Activated T-helper 2 cell treated with anti-CD3 and anti-CD28 coated beads, Interferon-gamma antibody, Interleukin-2, Interleukin-4, amounts not matched to agents 10 μg/mL and 5 μg/mL and 100 μg/mL, durations not matched to agents 14 hours and 24 hours and 36 hours (primary cell): Measurements from ENCODE around the gene RSU1. TPM values are rescaled to one million over a fixed set of nuclear protein-coding genes. Genes with fewer than 3 reads are reported as not detected.
A peak's percentile ranks its signal among the peaks of the same experiment; 100 is the strongest.

ENCODE experiments used
- DNase-seq: peaks from one replicate; pipeline ENCODE4 v3.0.0; 2021; ENCODE audit warnings: low spot score
- H3K27ac Mint-ChIP-seq: one replicate; pipeline ENCODE4 v1.8.0; 2021; ENCODE audit warnings: mixed read lengths
- H3K27me3 Mint-ChIP-seq: one replicate; pipeline ENCODE4 v1.8.0; 2021; ENCODE audit warnings: low read depth, mixed read lengths
- H3K36me3 Mint-ChIP-seq: one replicate; pipeline ENCODE4 v1.8.0; 2021; ENCODE audit warnings: low read depth, mixed read lengths
- H3K4me1 Mint-ChIP-seq: one replicate; pipeline ENCODE4 v1.8.0; 2021; ENCODE audit warnings: low read depth, mixed read lengths
- H3K4me3 Mint-ChIP-seq: one replicate; pipeline ENCODE4 v1.8.0; 2021; ENCODE audit warnings: low read depth, mild to moderate bottlenecking, moderate library complexity, mixed read lengths
- H3K9me3 Mint-ChIP-seq: one replicate; pipeline ENCODE4 v1.8.0; 2021; ENCODE audit warnings: mixed read lengths
- intact Hi-C: fragments of 100-400 bp; cut with micrococcal nuclease; formaldehyde crosslinking; loops from one replicate; pipeline ENCODE4 v1.15.1; 2023
- total RNA-seq: library from RNA; stranded (reverse); gene quantifications from 2 replicates; pipeline ENCODE4 v1.2.3, GENCODE V29; 2022

The RSU1 gene
- total RNA-seq, 1 donor from 2014 or later: 49.1 TPM

DNA sequence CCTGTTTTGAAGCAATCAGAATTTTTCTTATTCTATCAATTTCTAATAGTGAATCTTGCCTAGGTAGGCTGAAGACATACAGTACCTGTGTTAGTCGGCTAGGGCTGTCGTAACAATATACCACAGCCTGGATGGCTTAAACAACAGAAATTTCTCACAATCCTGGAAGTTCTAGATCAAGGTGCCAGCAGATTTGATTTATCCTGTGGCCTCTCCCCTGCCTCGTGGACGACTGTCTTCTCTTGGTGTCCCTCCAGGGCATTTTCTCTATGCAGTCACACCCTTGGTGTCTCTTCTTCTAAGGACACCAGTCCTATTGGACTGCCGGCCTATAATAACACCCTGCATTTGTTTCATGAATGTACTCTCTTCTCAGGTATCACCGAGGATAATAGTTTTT is 1.8 kb upstream of the RSU1 start:
- peak overlapping the region; percentile 24 for H3K4me3 Mint-ChIP-seq
- H3K9me3 Mint-ChIP-seq: peaks cover 25% of the 10 kb centered on the region
- intact Hi-C loops: loop anchor here (5.0 to 10.0 kb wide), 2 partner anchors 917 to 1836 kb away; partner anchors contain the start of genes ARL5B and NSUN6

DNA sequence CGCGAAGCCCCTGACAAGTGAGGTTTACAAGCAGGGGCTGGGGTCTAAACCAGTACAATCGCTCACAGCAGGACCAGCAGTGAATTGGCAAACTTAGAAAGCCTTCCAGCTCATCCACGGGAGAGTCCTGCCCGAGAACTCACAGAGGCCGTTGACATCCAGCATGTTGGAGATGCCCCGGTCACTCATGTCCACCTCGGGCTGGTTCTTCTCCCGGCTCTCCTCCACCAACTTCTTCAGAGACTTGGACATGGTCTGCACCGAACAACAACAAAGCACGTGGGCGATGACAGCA is 447 bp downstream of the RSU1 start:
- Mint-ChIP-seq H3K27ac (peak overlapping the region; percentile 79), H3K36me3 (peaks cover 20% of the 10 kb centered on the region), H3K27me3 (peaks cover 10% of the 10 kb centered on the region), H3K9me3 (peaks cover 9% of the 10 kb centered on the region), H3K4me1 (peaks cover 29% of the 10 kb centered on the region), H3K4me3 (peak overlapping the region; percentile 93)
- intact Hi-C loops: loop anchor here (1.0 to 10.0 kb wide), 9 partner anchors 37 to 1838 kb away; partner anchors contain the start of genes ARL5B, MINDY3, NSUN6 and STAM
- no peak for DNase-seq

More for the DNA sequence above, 1.8 kb upstream of the RSU1 start:
- peaks cover 10% of the 10 kb centered on the region for H3K27me3 Mint-ChIP-seq
- H3K27ac Mint-ChIP-seq: no peak overlapping the region
- H3K36me3 Mint-ChIP-seq: peaks cover 21% of the 10 kb centered on the region
- DNase-seq: no peak
- peaks cover 25% of the 10 kb centered on the region for H3K4me1 Mint-ChIP-seq

DNA sequence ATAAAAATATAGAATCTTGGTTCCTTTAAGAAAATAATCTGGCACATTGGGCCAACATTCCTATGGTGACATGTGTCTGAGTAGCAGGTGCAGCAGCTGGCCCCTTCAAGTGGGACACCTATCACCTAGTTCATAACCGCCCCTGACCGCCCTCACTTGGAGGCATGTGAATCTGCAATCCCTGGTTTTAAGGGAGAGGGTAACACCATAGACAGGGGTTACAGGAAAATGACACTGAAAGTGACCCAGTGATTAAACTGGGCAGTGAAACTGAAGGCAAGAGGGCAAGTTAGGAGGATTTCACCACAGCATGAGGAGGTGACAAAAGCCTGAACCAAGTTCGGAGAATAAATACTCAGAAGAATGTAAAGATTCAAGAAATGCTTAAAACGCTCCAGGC is 1.1 kb downstream of the RSU1 start:
- no peak for DNase-seq
- Mint-ChIP-seq H3K36me3 (peaks cover 21% of the 10 kb centered on the region), H3K9me3 (peaks cover 5% of the 10 kb centered on the region), H3K4me1 (peaks cover 32% of the 10 kb centered on the region), H3K4me3 (peak overlapping the region; percentile 93), H3K27me3 (peaks cover 10% of the 10 kb centered on the region), H3K27ac (peak overlapping the region; percentile 32)
- intact Hi-C loops: loop anchor here (5.0 to 10.0 kb wide), 2 partner anchors 914 to 1839 kb away; partner anchors contain the start of genes ARL5B and NSUN6

DNA sequence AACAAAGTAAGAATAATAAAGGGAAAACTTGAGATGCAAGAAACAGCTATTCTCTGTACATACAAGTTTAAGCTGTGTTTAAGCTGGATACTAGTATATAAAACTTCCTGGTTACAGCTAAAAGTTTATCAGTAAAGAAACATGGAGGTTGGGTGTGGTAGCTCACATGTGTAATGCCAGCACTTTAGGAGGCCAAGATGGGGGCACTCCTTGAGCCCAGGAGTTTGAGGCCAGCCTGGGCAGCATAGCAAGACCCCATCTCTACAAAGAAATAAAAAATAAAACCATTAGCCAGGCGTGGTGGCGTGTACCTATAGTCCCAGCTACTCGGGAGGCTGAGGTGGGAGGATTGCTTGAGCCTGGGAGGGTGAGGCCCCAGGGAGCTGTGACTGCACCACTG is 3.2 kb downstream of the RSU1 start:
- H3K4me3 Mint-ChIP-seq: no peak overlapping the region
- peaks cover 31% of the 10 kb centered on the region for H3K4me1 Mint-ChIP-seq

DNA sequence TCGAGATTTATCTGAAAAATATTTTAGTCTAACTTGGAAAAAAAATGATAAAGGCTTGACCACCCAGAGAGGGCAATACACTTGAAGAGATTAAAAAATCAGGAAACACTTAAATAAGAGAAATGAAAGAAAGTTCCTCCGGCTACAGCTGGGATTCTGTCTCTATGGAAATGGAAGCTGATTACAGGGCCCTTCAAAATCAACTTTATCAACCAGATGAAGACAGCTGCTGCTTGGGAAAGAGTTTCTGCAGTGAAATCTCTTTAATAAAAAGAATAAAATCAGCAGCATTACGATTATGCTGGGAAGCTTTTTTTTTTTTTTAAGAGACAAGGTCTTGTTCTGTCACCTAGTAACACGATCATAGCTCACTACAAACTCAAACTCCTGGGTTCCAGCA is 4.5 kb downstream of the RSU1 start:
- intact Hi-C loops: loop anchor here (10.0 kb wide), 1 partner anchor 1842 kb away; the partner anchor contains the start of genes ARL5B and NSUN6
- Mint-ChIP-seq H3K27ac (no peak overlapping the region), H3K9me3 (no peaks in the 10 kb centered on the region), H3K4me1 (peaks cover 26% of the 10 kb centered on the region), H3K4me3 (no peak overlapping the region), H3K36me3 (peaks cover 21% of the 10 kb centered on the region), H3K27me3 (no peaks in the 10 kb centered on the region)
- no peak for DNase-seq

More for the DNA sequence above, 3.2 kb downstream of the RSU1 start:
- H3K27ac Mint-ChIP-seq: no peak overlapping the region
- H3K36me3 Mint-ChIP-seq: peaks cover 21% of the 10 kb centered on the region
- no peaks in the 10 kb centered on the region for H3K27me3 Mint-ChIP-seq
- no peaks in the 10 kb centered on the region for H3K9me3 Mint-ChIP-seq
- intact Hi-C loops: loop anchor here (10.0 kb wide), 1 partner anchor 1841 kb away; the partner anchor contains the start of genes ARL5B and NSUN6
- no peak for DNase-seq

DNA sequence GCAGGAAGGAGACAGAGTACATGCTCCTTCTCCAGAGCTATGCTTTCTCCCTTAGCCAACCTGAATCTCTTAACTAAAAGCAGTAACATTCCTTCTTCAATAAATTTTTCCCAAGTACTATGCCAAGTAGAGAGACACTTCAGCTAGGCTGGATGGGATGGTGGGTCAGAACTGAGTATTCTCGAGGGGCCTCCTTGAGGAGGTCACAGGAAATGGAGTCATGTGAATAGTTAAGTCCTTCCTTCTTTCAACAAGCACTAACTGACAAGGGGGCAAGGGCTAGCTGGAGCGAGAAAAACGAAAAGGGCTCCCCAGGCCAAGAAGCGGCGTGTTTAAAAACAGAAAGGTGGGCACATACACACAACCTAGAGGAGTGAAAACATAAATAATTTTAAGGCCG is 5.5 kb downstream of the RSU1 start:
- no peak overlapping the region for H3K27ac Mint-ChIP-seq
- H3K27me3 Mint-ChIP-seq: no peaks in the 10 kb centered on the region

DNA sequence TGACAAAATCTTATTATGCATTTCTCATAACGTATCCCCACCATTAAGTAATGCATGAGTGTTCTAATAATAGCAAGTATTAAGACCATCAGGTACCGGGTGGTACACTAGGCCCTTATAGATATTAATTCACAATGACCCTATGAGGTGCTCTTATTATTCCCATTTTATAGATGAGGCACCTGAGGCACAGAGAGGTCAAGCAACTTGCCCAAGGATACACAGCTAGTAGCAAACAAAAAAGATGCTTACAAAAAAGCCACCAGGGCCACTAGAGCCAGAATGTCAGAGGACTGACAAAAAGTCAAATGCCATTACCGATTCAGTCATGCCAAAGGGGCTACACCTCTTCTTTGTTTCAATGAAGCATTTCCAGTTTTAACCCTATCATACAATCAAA is 5.9 kb downstream of the RSU1 start:
- no peak for DNase-seq
- H3K27ac Mint-ChIP-seq: no peak overlapping the region
- H3K36me3 Mint-ChIP-seq: peaks cover 18% of the 10 kb centered on the region
- H3K4me1 Mint-ChIP-seq: peaks cover 22% of the 10 kb centered on the region
- intact Hi-C loops: loop anchor here (10.0 kb wide), 1 partner anchor 1844 kb away; the partner anchor contains the start of genes ARL5B and NSUN6
- no peaks in the 10 kb centered on the region for H3K9me3 Mint-ChIP-seq
- H3K27me3 Mint-ChIP-seq: no peaks in the 10 kb centered on the region
- no peak overlapping the region for H3K4me3 Mint-ChIP-seq

More for the DNA sequence above, 5.5 kb downstream of the RSU1 start:
- intact Hi-C loops: loop anchor here (10.0 kb wide), 1 partner anchor 1843 kb away; the partner anchor contains the start of genes ARL5B and NSUN6
- H3K4me3 Mint-ChIP-seq: no peak overlapping the region
- no peak for DNase-seq
- no peaks in the 10 kb centered on the region for H3K9me3 Mint-ChIP-seq
- H3K4me1 Mint-ChIP-seq: peaks cover 24% of the 10 kb centered on the region
- peaks cover 18% of the 10 kb centered on the region for H3K36me3 Mint-ChIP-seq

DNA sequence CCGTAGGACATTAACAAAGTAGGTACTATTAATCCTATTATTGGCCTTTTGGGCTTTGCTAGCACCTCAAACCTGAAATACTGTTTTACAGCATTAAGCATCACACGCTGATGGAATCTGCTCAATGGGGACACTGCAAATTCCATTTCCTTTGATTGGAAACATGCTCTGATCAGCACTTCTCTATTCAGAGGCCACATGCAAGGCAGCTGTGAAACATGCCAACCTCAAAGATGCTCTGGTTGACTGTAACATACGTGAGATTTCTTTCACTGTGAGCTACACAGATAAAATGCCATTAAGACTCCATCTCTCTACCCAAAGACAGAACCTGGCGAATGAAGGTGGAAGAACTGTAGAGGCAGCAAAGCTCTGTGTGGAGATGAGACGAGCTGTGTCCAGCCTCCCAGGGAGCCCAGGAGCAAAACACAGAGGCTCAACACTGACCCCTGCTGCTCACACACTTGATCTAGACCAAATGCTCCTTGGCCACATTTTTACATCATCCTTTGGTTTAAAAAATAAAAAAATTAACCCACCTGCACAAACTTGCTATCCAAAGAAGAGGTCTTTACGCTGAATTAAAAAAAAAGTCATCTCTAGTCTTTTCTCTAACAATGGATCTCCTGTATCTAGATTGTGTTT is 8.0 kb downstream of the RSU1 start:
- no peak for DNase-seq
- Mint-ChIP-seq H3K27me3 (no peaks in the 10 kb centered on the region), H3K4me3 (no peak overlapping the region), H3K4me1 (peaks cover 13% of the 10 kb centered on the region), H3K36me3 (peaks cover 12% of the 10 kb centered on the region), H3K9me3 (no peaks in the 10 kb centered on the region), H3K27ac (no peak overlapping the region)
- intact Hi-C loops: no loop called here

DNA sequence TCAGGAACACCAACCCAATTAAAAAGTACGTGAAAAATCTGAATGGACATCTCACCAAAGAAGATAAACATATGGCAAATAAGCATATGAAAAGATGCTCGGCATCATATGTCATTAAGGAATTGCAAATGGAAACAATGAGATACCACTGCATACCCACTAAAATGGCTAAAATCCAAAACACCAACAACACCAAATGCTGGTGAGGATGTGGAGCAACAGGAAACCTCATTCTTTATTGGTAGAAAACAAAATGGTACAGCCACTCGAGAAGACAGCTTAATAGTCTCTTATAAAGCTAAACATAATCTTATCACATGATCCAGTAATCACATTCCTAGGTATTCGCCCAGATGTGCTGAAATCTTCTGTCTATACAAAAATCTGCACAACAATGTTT is 13.1 kb downstream of the RSU1 start:
- Mint-ChIP-seq H3K27ac (no peak overlapping the region), H3K27me3 (no peaks in the 10 kb centered on the region), H3K36me3 (peaks cover 5% of the 10 kb centered on the region), H3K9me3 (no peaks in the 10 kb centered on the region), H3K4me3 (no peak overlapping the region), H3K4me1 (peaks cover 22% of the 10 kb centered on the region)
- intact Hi-C loops: no loop called here
- DNase-seq: no peak

DNA sequence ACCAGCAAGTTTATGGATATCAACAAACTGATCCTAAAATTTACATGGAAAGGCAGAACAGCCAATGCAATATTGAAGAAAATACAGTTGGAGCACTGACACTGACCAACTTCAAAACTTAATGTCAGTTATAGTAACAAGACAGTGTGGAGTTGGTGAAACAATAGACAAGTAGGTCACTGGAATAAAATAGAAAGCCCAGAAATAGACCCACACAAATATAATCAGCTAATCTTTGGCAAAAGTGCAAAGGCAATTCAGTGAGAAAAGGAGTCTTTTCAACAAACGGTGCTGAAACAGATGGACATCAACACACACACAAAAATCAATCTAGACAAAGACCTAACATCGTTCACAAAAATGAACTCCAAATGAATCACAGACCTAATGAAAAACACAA is 13.8 kb downstream of the RSU1 start:
- peaks cover 27% of the 10 kb centered on the region for H3K4me1 Mint-ChIP-seq
- DNase-seq: no peak
- intact Hi-C loops: no loop called here
- no peak overlapping the region for H3K4me3 Mint-ChIP-seq
- H3K27me3 Mint-ChIP-seq: no peaks in the 10 kb centered on the region
- H3K36me3 Mint-ChIP-seq: peaks cover 7% of the 10 kb centered on the region
- no peak overlapping the region for H3K27ac Mint-ChIP-seq
- no peaks in the 10 kb centered on the region for H3K9me3 Mint-ChIP-seq

DNA sequence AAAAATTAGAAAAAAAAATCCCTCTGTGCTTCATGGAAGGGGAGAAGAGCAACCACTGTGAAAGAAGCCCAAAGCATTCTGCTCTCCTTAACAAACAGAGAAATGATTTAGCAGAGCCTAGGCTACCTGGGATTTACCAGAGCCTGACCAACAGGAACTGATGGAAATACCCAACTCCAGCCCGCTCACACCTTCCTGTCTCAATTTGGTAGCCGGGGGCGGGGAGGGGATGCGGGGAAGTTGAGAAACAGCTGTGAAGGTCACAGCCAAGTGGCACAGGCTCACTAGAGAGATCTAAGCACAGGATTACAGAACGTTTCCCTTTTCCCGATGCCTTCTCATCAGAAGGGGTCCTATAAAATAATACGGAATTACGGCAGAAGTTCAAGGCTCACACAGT is 17.6 kb downstream of the RSU1 start:
- no peaks in the 10 kb centered on the region for H3K9me3 Mint-ChIP-seq
- H3K4me3 Mint-ChIP-seq: no peak overlapping the region
- DNase-seq: no peak
- peaks cover 34% of the 10 kb centered on the region for H3K4me1 Mint-ChIP-seq
- intact Hi-C loops: loop anchor here (2.0 kb wide), 1 partner anchor 21 kb away; no protein-coding TSS in a partner anchor
- no peaks in the 10 kb centered on the region for H3K27me3 Mint-ChIP-seq
- peak overlapping the region; percentile 58 for H3K27ac Mint-ChIP-seq
- peaks cover 26% of the 10 kb centered on the region for H3K36me3 Mint-ChIP-seq

DNA sequence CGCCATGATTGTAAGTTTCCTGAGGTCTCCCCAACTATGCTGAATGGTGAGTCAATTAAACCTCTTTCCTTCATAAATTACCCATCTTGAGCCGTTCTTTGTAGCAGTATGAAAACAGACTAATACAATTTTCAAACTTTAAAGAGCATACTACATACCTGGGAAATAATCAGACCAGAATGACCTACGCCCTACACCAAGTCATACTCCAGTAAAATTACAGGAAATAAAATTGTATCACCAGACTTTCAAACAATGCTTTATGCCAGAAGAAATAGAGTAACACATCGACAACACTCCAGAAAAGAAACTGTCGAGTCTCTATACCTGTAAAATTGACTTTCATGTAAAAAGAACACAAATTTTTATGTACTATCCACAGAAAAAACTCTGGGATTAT is 18.7 kb downstream of the RSU1 start:
- Mint-ChIP-seq H3K27me3 (no peaks in the 10 kb centered on the region), H3K4me1 (peaks cover 31% of the 10 kb centered on the region), H3K9me3 (no peaks in the 10 kb centered on the region), H3K27ac (no peak overlapping the region), H3K36me3 (peaks cover 31% of the 10 kb centered on the region), H3K4me3 (no peak overlapping the region)
- intact Hi-C loops: loop anchor here (2.0 kb wide), 1 partner anchor 20 kb away; no protein-coding TSS in a partner anchor
- no peak for DNase-seq

DNA sequence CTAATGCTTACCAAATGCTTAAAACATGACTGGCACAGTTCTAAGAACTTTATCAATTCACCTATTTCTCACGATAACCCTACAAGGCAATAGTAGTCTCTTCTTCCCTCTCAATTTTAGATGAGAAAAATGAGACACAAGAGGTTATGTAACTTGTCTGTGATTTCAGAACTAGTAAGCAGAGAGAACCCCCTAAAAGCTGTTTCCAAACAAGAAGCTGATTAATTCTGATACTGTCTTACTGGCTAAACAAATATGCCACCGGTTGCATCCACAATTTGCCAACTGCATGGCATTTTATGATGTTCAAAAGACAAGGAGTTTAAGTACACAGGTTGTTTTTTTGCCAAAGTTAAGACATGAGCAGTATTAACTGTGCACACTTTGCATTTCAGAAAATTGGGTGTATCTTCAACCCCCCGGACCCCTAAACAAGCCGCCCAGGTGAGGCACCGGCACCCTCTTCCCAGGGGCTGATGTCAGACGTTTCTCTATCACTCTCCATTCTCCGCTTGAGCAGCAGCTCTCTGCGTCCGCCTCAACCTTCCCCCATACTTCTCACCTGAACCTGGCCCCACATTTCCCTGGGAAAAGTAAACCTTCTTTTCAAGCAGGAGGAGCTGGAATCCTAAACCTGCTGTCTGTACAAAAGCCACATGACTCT is 21.7 kb downstream of the RSU1 start:
- Mint-ChIP-seq H3K27ac (no peak overlapping the region), H3K4me1 (peaks cover 28% of the 10 kb centered on the region), H3K4me3 (no peak overlapping the region), H3K27me3 (no peaks in the 10 kb centered on the region), H3K9me3 (no peaks in the 10 kb centered on the region), H3K36me3 (peaks cover 46% of the 10 kb centered on the region)
- DNase-seq: no peak
- intact Hi-C loops: no loop called here
